ENCODE measurements around the gene TICAM2. TPM values are rescaled to one million over a fixed set of nuclear protein-coding genes. Genes with fewer than 3 reads are reported as not detected.

The TICAM2 gene
- total and polyA plus RNA-seq, 9 of the 15 experiments (the other 6 are each of a cell fraction or from before 2014, with no cell fraction given): 0.15 to 1.8 (median 0.98) TPM

GRCh38 chr5:115557667-115558387, 44.5 kb downstream of the TICAM2 start:
- no peak overlapping the region for H3K27ac ChIP-seq (ENCODE audit: extremely low read depth, low read depth, low read length)
- H3K9me3 ChIP-seq (replicated peaks; ENCODE audit: control insufficient read depth, insufficient read depth, low read depth, low read length): no peaks in the 10 kb centered on the region
- H3K27me3 ChIP-seq (ENCODE audit: control insufficient read depth in 2 of 2, insufficient read depth in 2 of 2, low read length in 2 of 2): no peaks in the 10 kb centered on the region
- DNase-seq (ENCODE audit: extremely low read depth in 1 of 4, low spot score in 3 of 4) (no peak), FAIRE-seq (no peak), ATAC-seq (no peak; the same call in 2 of the 3 replicates)
- no TSS peak for BruUV-seq (replicated peaks)
- H3K79me2 ChIP-seq (ENCODE audit: control insufficient read depth, insufficient read depth, low read length): no peaks in the 10 kb centered on the region
- H3K9ac ChIP-seq (ENCODE audit: insufficient read depth in 1 of 2, low read depth in 2 of 2, low read length in 2 of 2): no peak overlapping the region
- H4K20me1 ChIP-seq (replicated peaks; ENCODE audit: control insufficient read depth, insufficient read depth, low read length): no peaks in the 10 kb centered on the region
- ChIA-PET POLR2A (no interaction called here), CTCF (ENCODE audit: low intra/inter-chr PET ratio) (no interaction called here)
- in situ Hi-C loops (cut with MboI) (no loop called here), intact Hi-C loops (cut with micrococcal nuclease) (no loop called here)
- peak overlapping the region; percentile 70 for H2AFZ ChIP-seq (ENCODE audit: low read depth, low read length)
- 36% methylated on average over 3 of the region's 3 CpGs for WGBS (ENCODE audit: insufficient coverage, low coverage, missing lambda C conversion rate)
- no peak for TF ChIP-seq E2F4 (CRISPR knock-in tag; IDR thresholded peaks at IDR 0.05; ENCODE audit: low read depth)
- H3K4me3 ChIP-seq: no peak overlapping the region
- H3K4me2 ChIP-seq (ENCODE audit: insufficient read depth, low read length): no peak overlapping the region
- no peaks in the 10 kb centered on the region; a peak in 1 of 5 replicates for H3K4me1 ChIP-seq (replicated peaks in 1 of 2; ENCODE audit: control insufficient read depth in 2 of 2, insufficient read depth in 2 of 2, low read length in 2 of 2)
- no peaks in the 10 kb centered on the region for H3K36me3 ChIP-seq (ENCODE audit: control insufficient read depth, insufficient read depth, low read length)
- H3K9me1 ChIP-seq (ENCODE audit: control insufficient read depth, insufficient read depth, low read length): no peaks in the 10 kb centered on the region

- POLR2A ChIA-PET: no interaction called here
- TF ChIP-seq ZNF780A (CRISPR knock-in tag; IDR thresholded peaks at IDR 0.05) (no peak), REST (IDR thresholded peaks at IDR 0.05; ENCODE audit: borderline replicate concordance) (no peak), REST (CRISPR knock-in tag; IDR thresholded peaks at IDR 0.05; ENCODE audit: low read depth) (no peak), JUNB (CRISPR knock-in tag; conservative IDR thresholded peaks at IDR 0.05) (no peak), CAMTA2 (CRISPR knock-in tag; conservative IDR thresholded peaks at IDR 0.05) (no peak), SUPT5H (IDR thresholded peaks at IDR 0.05) (no peak)
Measured at GRCh38 chr5:115556276-115556675, 46.0 kb downstream of the TICAM2 start.

More at GRCh38 chr5:115556276-115556675, 46.0 kb downstream of the TICAM2 start:
- WGBS (ENCODE audit: insufficient coverage, low coverage, missing lambda C conversion rate): 20% methylated on average over 2 of the region's 2 CpGs
- no peak for FAIRE-seq
- H3K4me2 ChIP-seq (ENCODE audit: insufficient read depth, low read length): no peak overlapping the region
- no peaks in the 10 kb centered on the region for H3K9me1 ChIP-seq (ENCODE audit: control insufficient read depth, insufficient read depth, low read length)
- in situ Hi-C loops (cut with MboI) (no loop called here), intact Hi-C loops (cut with micrococcal nuclease) (no loop called here)
- H3K9me3 ChIP-seq (replicated peaks; ENCODE audit: control insufficient read depth, insufficient read depth, low read depth, low read length): no peaks in the 10 kb centered on the region
- H2AFZ ChIP-seq (ENCODE audit: low read depth, low read length): no peak overlapping the region
- no peak for DNase-seq (ENCODE audit: extremely low read depth in 1 of 4, low spot score in 3 of 4)
- H3K4me1 ChIP-seq (replicated peaks in 1 of 2; ENCODE audit: control insufficient read depth in 2 of 2, insufficient read depth in 2 of 2, low read length in 2 of 2): peaks cover 0 to 8% of the 10 kb centered on the region in 2 experiments; a peak in 3 of 5 replicates
- no peak overlapping the region for H3K27ac ChIP-seq (ENCODE audit: extremely low read depth, low read depth, low read length)
- H4K20me1 ChIP-seq (replicated peaks; ENCODE audit: control insufficient read depth, insufficient read depth, low read length): no peaks in the 10 kb centered on the region
- no peak overlapping the region for H3K9ac ChIP-seq (ENCODE audit: insufficient read depth in 1 of 2, low read depth in 2 of 2, low read length in 2 of 2)
- CTCF ChIA-PET (ENCODE audit: low intra/inter-chr PET ratio): no interaction called here
- no peaks in the 10 kb centered on the region for H3K36me3 ChIP-seq (ENCODE audit: control insufficient read depth, insufficient read depth, low read length)
- ATAC-seq: no peak
- no peak overlapping the region for H3K4me3 ChIP-seq
- BruUV-seq (replicated peaks): no TSS peak
- no peaks in the 10 kb centered on the region for H3K79me2 ChIP-seq (ENCODE audit: control insufficient read depth, insufficient read depth, low read length)
- no peaks in the 10 kb centered on the region for H3K27me3 ChIP-seq (ENCODE audit: control insufficient read depth in 2 of 2, insufficient read depth in 2 of 2, low read length in 2 of 2)
